ENCODE data around the gene SPDYE3.
"Not testable (repeated sequence)": the region's sequence is repeated elsewhere in the genome, so short reads cannot be mapped to it uniquely, and the experiment has no call there.

Gene SPDYE3

GRCh38 chr7:100288258-100288657 is 19.2 kb upstream of the SPDYE3 start:
- DNase-seq (ENCODE audit: low spot score), result not testable (repeated sequence)

- DNase-seq (ENCODE audit: low spot score), result not testable (repeated sequence)
Observed at GRCh38 chr7:100292162-100292561, 15.3 kb upstream of the SPDYE3 start.

DNA sequence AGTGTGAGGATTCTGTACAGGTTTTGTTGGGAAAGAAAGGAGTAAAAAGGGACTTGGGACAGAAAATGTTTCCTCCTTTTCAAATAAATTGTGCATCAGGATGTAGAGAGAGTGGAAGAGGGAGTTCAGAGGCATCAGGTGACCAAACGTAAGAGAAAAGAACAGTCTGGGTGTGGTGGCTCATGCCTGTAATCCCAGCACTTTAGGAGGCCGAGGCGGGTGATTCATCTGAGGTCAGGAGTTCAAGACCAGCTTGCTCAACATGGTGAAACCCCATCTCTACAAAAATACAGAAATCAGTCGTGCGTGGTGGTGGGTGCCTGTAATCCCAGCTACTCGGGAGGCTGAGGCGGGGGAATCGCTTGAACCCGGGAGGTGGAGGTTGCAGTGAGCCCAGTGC is 12.2 kb upstream of the SPDYE3 start:
- not testable (repeated sequence) for DNase-seq (ENCODE audit: low spot score)

DNA sequence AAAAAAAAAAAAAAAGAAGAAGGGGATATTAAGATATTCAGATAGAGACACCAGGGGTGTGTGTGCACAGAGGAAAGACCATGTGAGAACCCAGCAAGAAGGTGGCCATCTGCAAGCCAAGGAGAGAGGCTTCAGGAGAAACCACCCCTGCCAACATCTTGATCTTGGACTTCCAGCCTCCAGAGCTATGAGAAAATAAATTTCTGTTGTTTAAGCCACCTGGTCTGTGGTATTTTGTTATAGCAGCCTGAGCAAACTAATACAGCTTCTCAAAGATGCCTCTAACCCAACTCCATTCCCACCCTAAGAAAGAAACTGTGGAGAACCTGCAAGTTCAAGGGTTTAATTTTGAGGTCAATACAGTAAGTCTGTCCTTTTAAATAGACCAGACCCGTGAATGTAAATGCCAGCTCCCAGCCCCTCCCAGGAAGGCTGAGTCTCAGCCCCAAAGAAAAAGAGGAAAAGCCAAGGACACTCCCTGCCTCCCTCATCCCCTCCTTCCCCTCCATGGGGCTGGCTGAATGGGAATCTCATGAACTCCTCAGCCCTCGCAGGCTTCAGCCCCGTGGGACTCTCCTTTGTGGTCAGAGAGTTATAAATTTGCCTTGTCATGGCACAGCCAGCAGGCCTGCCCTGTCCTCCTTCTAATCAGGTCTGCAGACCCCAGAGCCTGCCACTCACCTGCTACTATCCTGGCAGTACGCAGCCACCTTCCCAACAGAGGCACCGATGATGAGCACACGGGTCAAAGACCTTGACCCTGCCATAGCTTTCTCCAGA is 9.5 kb upstream of the SPDYE3 start:
- not testable (repeated sequence) for DNase-seq (ENCODE audit: low spot score)

DNA sequence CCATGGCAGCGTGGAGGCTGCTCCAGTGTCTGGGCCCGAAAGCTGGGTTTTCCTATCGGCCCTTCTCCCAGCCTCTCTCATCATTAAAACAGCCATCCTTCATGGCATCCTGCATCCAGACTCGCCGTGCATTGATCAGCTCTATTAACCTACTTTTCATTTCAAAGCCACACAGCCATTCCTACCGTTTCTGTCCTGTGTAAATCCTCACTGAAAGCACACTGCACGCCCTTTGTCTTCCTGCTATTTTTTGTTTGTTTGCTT is 8.9 kb upstream of the SPDYE3 start:
- not testable (repeated sequence) for DNase-seq (ENCODE audit: low spot score)

DNA sequence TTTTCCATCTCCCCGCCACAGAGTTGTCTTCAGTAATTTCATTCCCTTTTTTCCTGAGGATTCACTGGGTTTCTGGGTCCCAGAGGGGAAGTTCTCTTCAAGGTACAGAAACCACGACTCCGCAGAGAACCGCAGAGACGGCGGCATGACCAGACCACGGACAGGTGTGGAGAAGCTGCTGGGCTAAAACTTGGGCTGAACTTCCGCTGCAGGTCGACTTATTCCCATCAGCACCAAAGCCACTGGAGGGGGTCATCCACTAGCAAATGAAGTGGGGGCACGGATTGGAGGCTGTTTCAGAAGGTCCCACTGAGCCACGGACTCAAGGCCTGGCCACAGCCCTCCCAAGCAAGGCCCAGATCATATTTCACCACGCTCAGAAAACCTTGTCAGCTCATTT is 3.0 kb upstream of the SPDYE3 start:
- not testable (repeated sequence) for DNase-seq (ENCODE audit: low spot score)

DNA sequence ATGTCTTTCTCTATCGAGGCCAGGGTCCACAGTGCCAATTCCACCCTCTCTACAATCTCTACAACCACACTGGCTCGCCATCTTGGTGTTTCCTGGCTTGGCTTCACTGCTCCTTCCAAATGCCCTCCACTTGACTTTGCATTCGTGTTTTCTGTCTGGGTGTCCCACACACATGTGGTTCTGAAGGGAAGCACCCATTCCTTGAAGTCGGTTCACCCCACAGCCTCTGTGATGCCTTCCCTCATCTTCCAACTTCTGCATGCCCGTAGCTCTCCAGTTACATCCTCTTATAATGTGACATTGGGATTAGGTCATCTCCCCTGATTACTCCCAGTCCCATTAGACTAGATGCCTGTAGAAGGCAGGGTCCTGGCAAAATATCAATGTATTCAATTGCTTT is 10.8 kb downstream of the SPDYE3 start:
- not testable (repeated sequence) for DNase-seq (ENCODE audit: low spot score)

GRCh38 chr7:100321648-100322047 is 14.1 kb downstream of the SPDYE3 start:
- not testable (repeated sequence) for DNase-seq (ENCODE audit: low spot score)

DNA sequence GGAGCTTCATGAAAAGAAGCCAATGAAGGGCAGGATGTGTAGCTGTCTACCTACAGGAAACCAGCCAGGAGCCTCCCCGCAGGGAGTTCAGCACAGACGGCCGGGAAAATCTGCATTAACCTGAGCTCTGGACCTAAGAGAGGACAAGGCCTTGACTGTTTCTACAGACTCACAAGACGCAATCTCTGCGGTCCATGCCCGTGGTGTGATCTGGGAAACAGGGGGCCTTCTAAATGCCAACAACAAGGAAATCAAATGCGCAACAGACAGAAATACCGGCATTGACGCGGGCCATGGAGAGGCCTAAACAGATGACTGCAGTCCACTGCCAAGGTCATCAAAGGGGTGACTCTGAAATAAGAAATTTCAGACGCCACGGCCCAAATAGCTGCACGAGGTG is 16.7 kb downstream of the SPDYE3 start:
- not testable (repeated sequence) for DNase-seq (ENCODE audit: low spot score)

GRCh38 chr7:100325671-100326070 is 18.2 kb downstream of the SPDYE3 start:
- not testable (repeated sequence) for DNase-seq (ENCODE audit: low spot score)

- DNase-seq (ENCODE audit: low spot score), result not testable (repeated sequence)
Observed at GRCh38 chr7:100326914-100327313, 19.4 kb downstream of the SPDYE3 start.

GRCh38 chr7:100335566-100336466 is 28.3 kb downstream of the SPDYE3 start:
- DNase-seq (ENCODE audit: low spot score), result peak; percentile 86

DNA sequence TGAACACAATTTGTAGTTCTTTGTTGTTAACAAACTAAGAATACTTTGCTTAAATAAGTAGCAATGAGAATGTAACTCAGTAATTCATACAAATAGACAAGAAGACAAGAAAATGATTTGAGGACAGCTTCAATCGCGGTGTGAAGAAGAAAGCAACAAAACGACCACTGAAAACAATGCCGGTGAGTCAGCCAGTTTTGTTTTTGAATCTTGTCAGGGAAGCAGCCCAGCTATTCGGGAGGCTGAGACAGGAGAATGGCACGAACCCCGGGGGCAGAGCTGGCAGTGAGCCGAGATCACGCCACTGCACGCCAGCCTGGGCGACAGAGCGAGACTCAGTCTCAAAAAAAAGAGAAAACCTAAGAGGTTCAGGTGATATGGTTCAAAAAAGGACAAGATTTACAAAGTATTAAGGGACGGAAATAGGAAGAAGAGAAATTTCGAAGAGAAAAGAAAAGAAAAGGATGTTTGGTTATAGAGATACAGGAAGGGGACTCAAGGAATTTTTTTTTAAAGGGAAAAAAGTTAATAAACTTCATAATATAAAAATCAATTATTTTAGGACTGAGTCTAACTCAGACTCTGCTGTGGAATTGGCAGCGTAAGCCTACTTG is 30.7 kb downstream of the SPDYE3 start:
- DNase-seq (ENCODE audit: low spot score), result peak; percentile 29

DNA sequence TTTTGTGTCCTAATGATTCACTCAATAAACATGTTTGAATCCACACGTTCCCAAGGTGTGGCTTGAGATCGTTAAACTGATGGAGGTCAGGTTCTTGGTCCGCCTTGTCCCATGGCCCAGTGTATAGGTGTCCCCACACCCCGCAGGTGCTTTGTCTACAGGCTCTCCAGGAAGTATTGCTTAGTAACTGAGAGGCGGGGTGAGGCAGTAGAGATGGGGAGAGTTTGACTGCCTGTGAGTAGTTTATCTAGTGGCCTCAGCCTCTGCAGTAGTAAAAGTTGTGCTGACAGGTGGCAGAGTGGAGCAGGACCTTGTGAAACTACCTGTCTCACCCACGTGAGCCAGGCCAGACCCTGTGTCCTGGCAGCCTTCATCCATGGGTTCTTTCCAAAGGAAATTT is 33.8 kb downstream of the SPDYE3 start:
- not testable (repeated sequence) for DNase-seq (ENCODE audit: low spot score)

DNA sequence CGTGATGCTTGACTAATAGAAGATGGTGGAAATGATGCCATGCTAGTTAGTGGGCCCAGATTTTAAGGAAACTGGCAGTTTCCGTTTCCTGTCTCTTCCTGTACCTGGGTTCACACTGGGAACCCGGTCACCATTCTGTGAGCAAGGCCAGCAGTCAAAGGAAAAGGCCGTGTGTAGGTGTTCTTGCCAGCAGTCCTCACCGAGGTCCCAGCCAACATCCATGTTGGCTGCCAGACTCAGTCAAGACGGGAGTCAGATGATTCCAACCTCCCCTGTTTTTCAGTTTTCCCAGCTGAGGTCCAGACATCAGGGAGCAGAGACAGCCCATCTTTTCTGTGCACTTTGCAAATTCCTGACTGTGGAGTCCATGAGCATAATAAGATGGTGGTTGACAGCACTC is 35.3 kb downstream of the SPDYE3 start:
- DNase-seq (ENCODE audit: low spot score), result no peak

DNA sequence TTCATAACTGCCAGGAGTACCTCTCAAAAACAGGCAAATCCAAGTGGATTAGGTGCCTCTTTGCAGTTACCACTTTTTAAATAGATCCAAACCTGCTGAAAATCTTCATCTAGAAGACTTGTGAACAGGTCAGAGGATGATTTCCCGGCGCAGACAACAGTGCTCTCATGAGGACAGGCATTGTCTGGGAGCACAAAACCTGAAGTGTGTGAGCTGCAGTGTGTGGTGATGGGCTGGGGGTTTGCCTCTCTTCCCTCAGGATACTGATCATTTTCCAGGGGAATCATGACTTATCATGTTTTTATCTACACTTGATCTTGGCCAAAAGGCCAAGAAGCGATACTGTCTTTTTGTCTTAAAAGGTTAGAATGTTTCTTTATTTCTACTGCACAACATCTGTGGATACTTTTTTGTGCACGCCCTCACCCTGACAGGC is 36.6 kb downstream of the SPDYE3 start:
- not testable (repeated sequence) for DNase-seq (ENCODE audit: low spot score)

GRCh38 chr7:100344560-100345287 is 37.2 kb downstream of the SPDYE3 start:
- DNase-seq (ENCODE audit: low spot score), result not testable (repeated sequence)

DNA sequence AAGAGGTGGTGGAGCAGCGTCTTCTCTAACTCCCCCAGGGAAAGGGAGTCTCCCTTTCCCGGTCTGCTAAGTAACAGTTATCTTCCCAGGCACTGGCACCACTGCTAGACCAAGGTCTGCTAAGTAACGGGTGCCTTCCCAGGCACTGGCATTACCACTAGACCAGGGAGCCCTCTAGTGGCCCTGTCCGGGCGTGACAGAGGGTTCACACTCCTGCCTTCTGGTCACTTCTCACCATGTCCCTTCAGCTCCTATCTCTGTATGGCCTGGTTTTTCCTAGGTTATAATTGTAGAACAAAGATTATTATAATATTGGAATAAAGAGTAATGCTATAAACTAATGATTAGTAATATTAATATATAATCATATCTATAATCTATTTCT is 37.8 kb downstream of the SPDYE3 start:
- DNase-seq (ENCODE audit: low spot score), result not testable (repeated sequence)

GRCh38 chr7:100346921-100347320 is 39.4 kb downstream of the SPDYE3 start:
- DNase-seq (ENCODE audit: low spot score), result no peak

DNA sequence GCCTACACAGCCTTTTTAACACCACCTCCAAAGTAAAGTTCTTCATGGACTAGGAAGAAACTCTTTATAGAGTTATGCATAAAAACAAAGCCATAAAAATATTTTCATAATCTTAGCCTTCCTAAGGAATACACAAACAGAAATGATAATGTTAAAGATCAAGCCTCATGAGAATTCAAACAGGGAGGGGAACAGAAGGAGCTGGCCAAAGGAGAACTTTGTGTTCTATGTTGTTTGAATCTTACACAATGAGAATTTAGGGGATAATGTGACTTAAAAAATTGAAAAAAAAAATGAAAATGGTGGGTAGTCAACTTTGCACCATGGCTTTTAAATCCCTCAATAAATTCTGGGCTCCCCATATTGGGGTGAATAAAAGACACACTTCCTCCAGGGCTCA is 41.3 kb downstream of the SPDYE3 start:
- no peak for DNase-seq (ENCODE audit: low spot score)

GRCh38 chr7:100349757-100350156 is 42.3 kb downstream of the SPDYE3 start:
- DNase-seq (ENCODE audit: low spot score), result no peak

- no peak for DNase-seq (ENCODE audit: low spot score)
Observed at GRCh38 chr7:100351657-100352058, 44.2 kb downstream of the SPDYE3 start.
